H9 (cell line): Measurements from ENCODE around the gene FOXK1. TPM values are rescaled to one million over a fixed set of nuclear protein-coding genes. Genes with fewer than 3 reads are reported as not detected.

Experiments used
- DNase-seq: peaks from one replicate; pipeline ENCODE4 v3.0.0-alpha.2; 2017
- H2AFZ ChIP-seq: one replicate; pipeline ENCODE4 v1.6.1; 2013; ENCODE audit warnings: mild to moderate bottlenecking, low read length, control low read depth, moderate library complexity
- H2AK5ac ChIP-seq: 2 replicates; pipeline ENCODE4 v1.6.1; 2013; ENCODE audit warnings: low read length, control low read depth, mixed read lengths; ENCODE audit not compliant: insufficient read length
- H2BK120ac ChIP-seq: one replicate; pipeline ENCODE4 v1.6.1; 2013; ENCODE audit warnings: low read depth, mild to moderate bottlenecking, low read length, control low read depth, inconsistent platforms; ENCODE audit not compliant: poor library complexity, severe bottlenecking
- H2BK12ac ChIP-seq: 2 replicates; pipeline ENCODE4 v1.6.1; 2013; ENCODE audit warnings: low read length, control low read depth, mixed read lengths, low read depth; ENCODE audit not compliant: insufficient read length
- H2BK15ac ChIP-seq: 2 replicates; pipeline ENCODE4 v1.6.1; 2013; ENCODE audit warnings: low read depth, low read length, control low read depth
- H2BK20ac ChIP-seq: one replicate; pipeline ENCODE4 v1.6.1; 2013; ENCODE audit warnings: low read depth, mild to moderate bottlenecking, low read length, control low read depth, inconsistent platforms; ENCODE audit not compliant: poor library complexity, severe bottlenecking
- H2BK5ac ChIP-seq: 2 replicates; pipeline ENCODE4 v1.6.1; 2013; ENCODE audit warnings: low read length, control low read depth, mixed read lengths; ENCODE audit not compliant: insufficient read length
- H3K14ac ChIP-seq: 2 replicates; pipeline ENCODE4 v1.6.1; 2013; ENCODE audit warnings: low read length, control low read depth; ENCODE audit not compliant: insufficient read depth
- H3K18ac ChIP-seq: 2 replicates; pipeline ENCODE4 v1.6.1; 2013; ENCODE audit warnings: low read depth, mild to moderate bottlenecking, mixed read lengths, low read length, control low read depth; ENCODE audit not compliant: insufficient read length
- H3K23ac ChIP-seq: 2 replicates; pipeline ENCODE4 v1.6.1; 2013; ENCODE audit warnings: low read length, control low read depth, mixed read lengths, low read depth; ENCODE audit not compliant: insufficient read length
- H3K23me2 ChIP-seq: 2 replicates; pipeline ENCODE4 v1.6.1; 2013; ENCODE audit warnings: low read depth, mild to moderate bottlenecking, mixed read lengths, low read length, control low read depth; ENCODE audit not compliant: insufficient read length, poor library complexity, severe bottlenecking
- H3K27ac ChIP-seq: 2 replicates; pipeline ENCODE4 v1.5.1; 2013; ENCODE audit warnings: low read length, control low read depth, mixed read lengths, low read depth; ENCODE audit not compliant: insufficient read length
- H3K27me3 ChIP-seq: 2 replicates; pipeline ENCODE4 v1.6.1; 2013; ENCODE audit warnings: low read length, control low read depth, inconsistent platforms; ENCODE audit not compliant: insufficient read depth
- H3K4ac ChIP-seq: 2 replicates; pipeline ENCODE4 v1.6.1; 2013; ENCODE audit warnings: low read depth, mild to moderate bottlenecking, control low read depth, inconsistent platforms, low read length, moderate library complexity
- H3K4me1 ChIP-seq: 2 replicates; pipeline ENCODE4 v1.6.1; 2013; ENCODE audit warnings: low read length, control low read depth, inconsistent platforms; ENCODE audit not compliant: insufficient read depth
- H3K4me2 ChIP-seq: 2 replicates; pipeline ENCODE4 v1.6.1; 2013; ENCODE audit warnings: low read length, control low read depth, mixed read lengths; ENCODE audit not compliant: insufficient read length, insufficient read depth
- H3K56ac ChIP-seq: 2 replicates; pipeline ENCODE4 v1.6.1; 2013; ENCODE audit warnings: low read depth, mild to moderate bottlenecking, mixed read lengths, low read length, control low read depth; ENCODE audit not compliant: insufficient read length
- H3K79me1 ChIP-seq: 2 replicates; pipeline ENCODE4 v1.6.1; 2013; ENCODE audit warnings: low read depth, mild to moderate bottlenecking, moderate library complexity, low read length, control low read depth, inconsistent platforms; ENCODE audit not compliant: insufficient read depth, poor library complexity, severe bottlenecking
- H3K79me2 ChIP-seq: 2 replicates; pipeline ENCODE4 v1.6.1; 2013; ENCODE audit warnings: low read length, control low read depth, inconsistent platforms; ENCODE audit not compliant: insufficient read depth
- H3K9ac ChIP-seq: 2 replicates; pipeline ENCODE4 v1.6.1; 2013; ENCODE audit warnings: low read length, control low read depth, mixed read lengths; ENCODE audit not compliant: insufficient read length; ENCODE audit errors: extremely low read depth
- H3K9me3 ChIP-seq: one replicate; pipeline ENCODE4 v1.6.1; 2013; ENCODE audit warnings: low read depth, low read length, inconsistent platforms; ENCODE audit not compliant: control insufficient read depth
- H3T11ph ChIP-seq: one replicate; pipeline ENCODE4 v1.6.1; 2013; ENCODE audit warnings: mild to moderate bottlenecking, low read length, control low read depth, inconsistent platforms
- H4K20me1 ChIP-seq: one replicate; pipeline ENCODE4 v1.6.1; 2013; ENCODE audit not compliant: control insufficient read depth, insufficient read length, insufficient read depth
- H4K5ac ChIP-seq: 2 replicates; pipeline ENCODE4 v1.6.1; 2013; ENCODE audit warnings: low read depth, mild to moderate bottlenecking, mixed read lengths, low read length, control low read depth; ENCODE audit not compliant: insufficient read length
- H4K8ac ChIP-seq: replicated peaks from 2 replicates; pipeline ENCODE4 v1.6.1; 2013; ENCODE audit warnings: low read length, control low read depth, mixed read lengths, low read depth; ENCODE audit not compliant: insufficient read length
- H4K91ac ChIP-seq: 2 replicates; pipeline ENCODE4 v1.6.1; 2013; ENCODE audit warnings: low read depth, mild to moderate bottlenecking, moderate library complexity, mixed read lengths, low read length, control low read depth; ENCODE audit not compliant: insufficient read length
- H3K27ac Mint-ChIP-seq, 3 experiments: 2 replicates in 2 of 3; 3 replicates in 1 of 3; pipeline ENCODE4 v1.8.0; 2020 to 2021; ENCODE audit warnings: mixed read lengths in 3 of 3, mild to moderate bottlenecking in 1 of 3, moderate library complexity in 1 of 3
- H3K27me3 Mint-ChIP-seq: 2 replicates; pipeline ENCODE4 v1.8.0; 2021; ENCODE audit warnings: low read depth, mild to moderate bottlenecking, moderate library complexity, mixed read lengths
- H3K36me3 Mint-ChIP-seq, 3 experiments: 2 replicates in 2 of 3; 3 replicates in 1 of 3; pipeline ENCODE4 v1.8.0; 2020 to 2021; ENCODE audit warnings: low read depth in 3 of 3, mixed read lengths in 3 of 3; ENCODE audit not compliant: insufficient read depth in 1 of 3
- H3K4me1 Mint-ChIP-seq, 2 experiments: 2 replicates each; pipeline ENCODE4 v1.8.0; 2020; ENCODE audit warnings: mixed read lengths in 2 of 2
- H3K4me3 Mint-ChIP-seq, 2 experiments: 2 replicates in 1 of 2; 3 replicates in 1 of 2; pipeline ENCODE4 v1.8.0; 2020 to 2021; ENCODE audit warnings: mild to moderate bottlenecking in 2 of 2, mixed read lengths in 2 of 2, moderate library complexity in 1 of 2
- H3K9me3 Mint-ChIP-seq, 2 experiments: 2 replicates in 1 of 2; 3 replicates in 1 of 2; pipeline ENCODE4 v1.8.0; 2020; ENCODE audit warnings: mild to moderate bottlenecking in 2 of 2, mixed read lengths in 2 of 2, moderate library complexity in 1 of 2
- CTCF ChIP-seq: fragments of 200-600 bp; sonication (generic); conservative IDR thresholded peaks from 3 replicates; pipeline ENCODE4 v1.8.0; 2021; ENCODE audit warnings: antibody characterized with exemption, mild to moderate bottlenecking
- WGBS: extraction: QIAGEN DNeasy Blood & Tissue Kit; methylation state at CpG from one replicate; pipeline ENCODE4 v1.1.7; 2013; ENCODE audit warnings: missing lambda C conversion rate, low lambda C conversion rate, mixed read lengths; ENCODE audit not compliant: insufficient read length; ENCODE audit errors: extremely low coverage; 5-methylcytosine and 5-hydroxymethylcytosine counted together
- total RNA-seq: library from RNA; stranded (reverse); gene quantifications from 2 replicates; pipeline ENCODE4 v1.2.1, GENCODE V29; 2021

Gene FOXK1
- total RNA-seq, 1 experiment from 2014 or later = 14.4 TPM

- H3K27me3 ChIP-seq = no peaks in the 10 kb centered on the region
- no peak overlapping the region for H4K8ac ChIP-seq
- H3K4ac ChIP-seq = no peak overlapping the region
- H3K23me2 ChIP-seq = no peaks in the 10 kb centered on the region
- Mint-ChIP-seq H3K27me3 (peaks cover 33% of the 10 kb centered on the region), H3K27ac (no peak overlapping the region), H3K4me3 (no peak overlapping the region), H3K4me1 (peaks cover 2 to 5% of the 10 kb centered on the region in 2 experiments; a peak in 3 of 4 replicates), H3K36me3 (peaks cover 0 to 6% (median 3%) of the 10 kb centered on the region in 3 experiments; a peak in 5 of 7 replicates), H3K9me3 (peaks cover 32 to 53% of the 10 kb centered on the region in 2 experiments)
- no peak overlapping the region for H3K14ac ChIP-seq
- no peak overlapping the region for H3T11ph ChIP-seq
- peaks cover 5% of the 10 kb centered on the region for H3K9me3 ChIP-seq
- H2BK20ac ChIP-seq = no peak overlapping the region
- H3K23ac ChIP-seq = no peak overlapping the region
- no peaks in the 10 kb centered on the region for H3K79me1 ChIP-seq
- H4K20me1 ChIP-seq = no peaks in the 10 kb centered on the region
- H2BK12ac ChIP-seq = no peak overlapping the region
- H3K4me2 ChIP-seq = no peak overlapping the region
- DNase-seq = no peak
- no peak overlapping the region for H3K18ac ChIP-seq
- H2BK15ac ChIP-seq = no peak overlapping the region
- H3K9ac ChIP-seq = no peak overlapping the region
- WGBS = no CpG with 5 or more reads among the region's 4 CpGs
- no peak overlapping the region for H2AFZ ChIP-seq
- H3K56ac ChIP-seq = no peak overlapping the region
- no peak overlapping the region for H4K91ac ChIP-seq
- TF ChIP-seq CTCF = no peak
- H2BK120ac ChIP-seq = no peak overlapping the region
- no peaks in the 10 kb centered on the region for H3K79me2 ChIP-seq
- no peak overlapping the region for H3K27ac ChIP-seq
- no peak overlapping the region for H2AK5ac ChIP-seq
- H3K4me1 ChIP-seq = no peaks in the 10 kb centered on the region
- H4K5ac ChIP-seq = no peak overlapping the region
- no peak overlapping the region for H2BK5ac ChIP-seq
Observed at GRCh38 chr7:4655896-4656295, 26.2 kb upstream of the FOXK1 start.
